Keratinocyte (primary cell): Measurements from ENCODE around the gene ATP6V0A1. TPM values are rescaled to one million over a fixed set of nuclear protein-coding genes. Genes with fewer than 3 reads are reported as not detected.

Experiments
- DNase-seq: peaks from one replicate; pipeline ENCODE4 v3.0.0-alpha.2; 2011; ENCODE audit warnings: low read depth, missing footprints, low spot score
- FAIRE-seq: peaks from 2 replicates; lab custom pipeline; 2011; peaks lifted over from hg19 to GRCh38; lab: Jason Lieb, UNC
- H2AFZ ChIP-seq: 2 replicates; pipeline ENCODE4 v1.6.0; 2012; ENCODE audit warnings: low read length, control low read depth, inconsistent platforms; ENCODE audit not compliant: control insufficient read depth
- H3K27ac ChIP-seq: 2 replicates; pipeline ENCODE4 v1.5.1; 2011; ENCODE audit warnings: low read length; ENCODE audit not compliant: control insufficient read depth, insufficient read depth
- H3K27me3 ChIP-seq: 3 replicates; pipeline ENCODE4 v1.6.0; 2011; ENCODE audit warnings: low read length; ENCODE audit not compliant: control insufficient read depth, insufficient read depth; ENCODE audit errors: extremely low read depth
- H3K36me3 ChIP-seq, 2 experiments: 2 replicates in 1 of 2; 3 replicates in 1 of 2; pipeline ENCODE4 v1.5.1; 2011; ENCODE audit warnings: low read length in 2 of 2, mild to moderate bottlenecking in 1 of 2; ENCODE audit not compliant: control insufficient read depth in 2 of 2, insufficient read depth in 2 of 2; ENCODE audit errors: extremely low read depth in 1 of 2
- H3K4me1 ChIP-seq: 3 replicates; pipeline ENCODE4 v1.5.1; 2011; ENCODE audit warnings: low read length; ENCODE audit not compliant: control insufficient read depth, insufficient read depth; ENCODE audit errors: extremely low read depth
- H3K4me2 ChIP-seq: 3 replicates; pipeline ENCODE4 v1.6.0; 2011; ENCODE audit warnings: low read depth, low read length; ENCODE audit not compliant: control insufficient read depth, insufficient read depth; ENCODE audit errors: extremely low read depth
- H3K4me3 ChIP-seq, 3 experiments: fragments of 200-600 bp in 1 of 3; sonication (generic) in 1 of 3; 2 replicates in 2 of 3; 3 replicates in 1 of 3; pipeline ENCODE4 v1.5.1; 2011 to 2016; ENCODE audit warnings: low read length in 3 of 3, mild to moderate bottlenecking in 3 of 3, control low read depth in 2 of 3, inconsistent platforms in 1 of 3, low read depth in 1 of 3, mixed read lengths in 1 of 3, mixed run types in 1 of 3, moderate library complexity in 1 of 3; ENCODE audit not compliant: control insufficient read depth in 2 of 3, insufficient read depth in 2 of 3; ENCODE audit errors: extremely low read depth in 1 of 3
- H3K79me2 ChIP-seq: 2 replicates; pipeline ENCODE4 v1.6.0; 2012; ENCODE audit warnings: low read length; ENCODE audit not compliant: control insufficient read depth, insufficient read depth
- H3K9ac ChIP-seq: 3 replicates; pipeline ENCODE4 v1.6.0; 2011; ENCODE audit warnings: low read length; ENCODE audit not compliant: control insufficient read depth, insufficient read depth; ENCODE audit errors: extremely low read depth
- H3K9me1 ChIP-seq: 3 replicates; pipeline ENCODE4 v1.6.0; 2011; ENCODE audit warnings: low read length; ENCODE audit not compliant: control insufficient read depth, insufficient read depth; ENCODE audit errors: extremely low read depth
- H3K9me3 ChIP-seq: 2 replicates; pipeline ENCODE4 v1.5.1; 2012; ENCODE audit warnings: low read depth, low read length; ENCODE audit not compliant: control insufficient read depth
- H4K20me1 ChIP-seq: 3 replicates; pipeline ENCODE4 v1.6.0; 2011; ENCODE audit warnings: low read length; ENCODE audit not compliant: control insufficient read depth, insufficient read depth; ENCODE audit errors: extremely low read depth
- CTCF ChIP-seq, 3 experiments: IDR thresholded peaks in 1 of 3; conservative IDR thresholded peaks in 1 of 3; optimal IDR thresholded peaks in 1 of 3; 2 replicates in 2 of 3; 3 replicates in 1 of 3; pipeline versions ENCODE3 to v1.5.1; 2011; ENCODE audit warnings: low read length in 3 of 3, mild to moderate bottlenecking in 3 of 3, moderate library complexity in 2 of 3, control low read depth in 1 of 3, inconsistent platforms in 1 of 3; ENCODE audit not compliant: insufficient read depth in 2 of 3; ENCODE audit errors: extremely low read depth in 1 of 3
- EZH2 ChIP-seq: IDR thresholded peaks from one replicate; pipeline ENCODE4 v1.6.1; 2012; ENCODE audit warnings: inconsistent platforms, mild to moderate bottlenecking, low read length, moderate library complexity
- dilution Hi-C: fragments of 300-500 bp; cut with MboI; formaldehyde crosslinking; loops from one replicate; pipeline ENCODE4 v1.7.0; 2020; ENCODE audit warnings: low sequenced_read_pairs; ENCODE audit not compliant: extremely low pct_ligation_motif_present
- polyA plus RNA-seq, 5 experiments: library from polyadenylated mRNA; depleted of rRNA in 3 of 5; stranded (reverse) in 3 of 5; stranded (forward) in 1 of 5; unstranded in 1 of 5; fragments of >200 nt; gene quantifications; 1 replicate in 1 of 5; 2 replicates in 3 of 5; 3 replicates in 1 of 5; pipeline versions ENCODE4 v1.2.1 to v1.2.3, GENCODE V29; 2011 to 2012; ENCODE audit warnings: missing spikeins in 2 of 5, low read depth in 1 of 5, low replicate concordance in 1 of 5

The ATP6V0A1 gene
- polyA plus RNA-seq, 1 donor (not counting 4 experiments of a cell fraction or from before 2014, with no cell fraction given): 24.0 TPM

GRCh38 chr17:42498828-42499227 is 40.1 kb downstream of the ATP6V0A1 start:
- no peak for DNase-seq

DNA sequence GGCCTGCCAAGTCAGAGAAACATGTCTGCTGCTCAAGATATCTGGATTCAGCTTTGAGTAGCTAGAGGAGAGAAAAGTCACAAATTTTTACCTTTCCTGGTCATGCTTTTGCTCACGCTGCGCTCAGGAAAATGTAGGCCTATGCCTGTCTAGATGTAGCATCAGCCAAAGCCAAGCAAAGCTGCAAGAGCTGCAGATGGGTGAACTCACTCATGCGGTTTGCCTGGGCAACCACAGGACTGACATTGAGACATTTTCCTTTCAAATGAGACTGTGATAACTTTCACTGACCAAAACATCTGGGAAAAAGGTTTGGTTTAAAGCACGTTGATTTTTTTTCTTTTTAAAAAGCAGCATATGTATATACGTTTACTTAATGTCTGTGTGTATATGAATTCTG is 43.4 kb downstream of the ATP6V0A1 start:
- H3K27ac ChIP-seq: no peak overlapping the region
- no peaks in the 10 kb centered on the region for H3K9me3 ChIP-seq
- H3K4me3 ChIP-seq: no peak overlapping the region
- dilution Hi-C loops: loop anchor here (25.0 kb wide), 1 partner anchor 190 kb away; no protein-coding TSS in a partner anchor
- H2AFZ ChIP-seq: no peak overlapping the region
- no peak overlapping the region for H3K9ac ChIP-seq
- TF ChIP-seq EZH2 (no peak), CTCF (optimal IDR thresholded peaks at IDR 0.05 in 1 of 3, IDR thresholded peaks at IDR 0.05 in 1 of 3, conservative IDR thresholded peaks at IDR 0.05 in 1 of 3; ENCODE audit: extremely low read depth in 1 of 3, insufficient read depth in 2 of 3, low read length in 3 of 3) (no peak)
- H3K36me3 ChIP-seq: peaks cover 16 to 21% of the 10 kb centered on the region in 2 experiments
- no peaks in the 10 kb centered on the region for H4K20me1 ChIP-seq
- no peaks in the 10 kb centered on the region for H3K4me1 ChIP-seq
- H3K4me2 ChIP-seq: no peak overlapping the region
- H3K9me1 ChIP-seq: no peaks in the 10 kb centered on the region
- H3K27me3 ChIP-seq: no peaks in the 10 kb centered on the region
- FAIRE-seq (no peak), DNase-seq (no peak)
- no peaks in the 10 kb centered on the region for H3K79me2 ChIP-seq

More at GRCh38 chr17:42498828-42499227, 40.1 kb downstream of the ATP6V0A1 start:
- peaks cover 12 to 14% of the 10 kb centered on the region in 2 experiments for H3K36me3 ChIP-seq
- H3K27me3 ChIP-seq: no peaks in the 10 kb centered on the region
- H3K4me1 ChIP-seq: no peaks in the 10 kb centered on the region
- no peaks in the 10 kb centered on the region for H3K9me3 ChIP-seq
- no peak overlapping the region for H3K4me3 ChIP-seq
- H2AFZ ChIP-seq: no peak overlapping the region
- H4K20me1 ChIP-seq: no peaks in the 10 kb centered on the region
- no peak overlapping the region for H3K4me2 ChIP-seq
- H3K9me1 ChIP-seq: no peaks in the 10 kb centered on the region
- dilution Hi-C loops: no loop called here
- H3K27ac ChIP-seq: no peak overlapping the region
- TF ChIP-seq CTCF (optimal IDR thresholded peaks at IDR 0.05 in 1 of 3, IDR thresholded peaks at IDR 0.05 in 1 of 3, conservative IDR thresholded peaks at IDR 0.05 in 1 of 3; ENCODE audit: extremely low read depth in 1 of 3, insufficient read depth in 2 of 3, low read length in 3 of 3) (no peak), EZH2 (no peak)
- H3K9ac ChIP-seq: no peak overlapping the region
- no peak for FAIRE-seq
- no peaks in the 10 kb centered on the region for H3K79me2 ChIP-seq
